GM23338 (cell line): Measurements from ENCODE around the gene SPATA20. TPM values are rescaled to one million over a fixed set of nuclear protein-coding genes. Genes with fewer than 3 reads are reported as not detected.

Experiments used
- ATAC-seq: fragments of 200-7000 bp; cut with Tn5 transposase; 3 replicates; pipeline ENCODE4 v1.9.1; 2020
- DNase-seq: peaks from one replicate; pipeline ENCODE4 v3.0.0-alpha.2; 2015; ENCODE audit warnings: low spot score
- H2AFZ ChIP-seq: fragments of 200-600 bp; sonication (generic); 2 replicates; pipeline ENCODE4 v1.8.0; 2016; ENCODE audit warnings: antibody characterized with exemption, mild to moderate bottlenecking, moderate library complexity
- H3F3A ChIP-seq: fragments of 200-600 bp; sonication (generic); replicated peaks from 2 replicates; pipeline ENCODE4 v1.8.0; 2017; ENCODE audit warnings: antibody characterized with exemption, mixed run types, low read depth
- H3K27ac ChIP-seq: fragments of 200-600 bp; sonication (generic); 2 replicates; pipeline ENCODE4 v1.6.1; 2016; ENCODE audit warnings: low read depth
- H3K27me3 ChIP-seq: fragments of 200-600 bp; sonication (generic); 2 replicates; pipeline ENCODE4 v1.8.0; 2016; ENCODE audit warnings: mild to moderate bottlenecking, mixed run types, moderate library complexity; ENCODE audit not compliant: insufficient read depth
- H3K36me3 ChIP-seq: fragments of 200-600 bp; sonication (generic); 2 replicates; pipeline ENCODE4 v1.8.0; 2016; ENCODE audit warnings: mild to moderate bottlenecking; ENCODE audit not compliant: insufficient read depth
- H3K4me1 ChIP-seq: fragments of 200-600 bp; sonication (generic); 2 replicates; pipeline ENCODE4 v1.8.0; 2016; ENCODE audit warnings: mild to moderate bottlenecking, moderate library complexity; ENCODE audit not compliant: insufficient read depth
- H3K4me2 ChIP-seq: fragments of 200-600 bp; sonication (generic); 2 replicates; pipeline ENCODE4 v1.7.1; 2017; ENCODE audit warnings: mixed run types
- H3K4me3 ChIP-seq: fragments of 200-600 bp; sonication (generic); 2 replicates; pipeline ENCODE4 v1.6.1; 2016; ENCODE audit warnings: mixed run types
- H3K79me2 ChIP-seq: fragments of 200-600 bp; sonication (generic); replicated peaks from 2 replicates; pipeline ENCODE4 v1.8.0; 2017; ENCODE audit warnings: mild to moderate bottlenecking; ENCODE audit not compliant: insufficient read depth
- H3K9me2 ChIP-seq: fragments of 200-600 bp; sonication (generic); 2 replicates; pipeline ENCODE4 v1.8.0; 2017; ENCODE audit not compliant: insufficient read depth
- H4K20me1 ChIP-seq: fragments of 200-600 bp; sonication (generic); replicated peaks from 2 replicates; pipeline ENCODE4 v1.8.0; 2017; ENCODE audit warnings: mild to moderate bottlenecking; ENCODE audit not compliant: insufficient read depth
- H3K27ac Mint-ChIP-seq: 2 replicates; pipeline ENCODE4 v1.8.0; 2020; ENCODE audit warnings: inconsistent platforms, mild to moderate bottlenecking, moderate library complexity, mixed read lengths
- H3K27me3 Mint-ChIP-seq: 3 replicates; pipeline ENCODE4 v1.8.0; 2022; ENCODE audit warnings: low read depth, mild to moderate bottlenecking, moderate library complexity, mixed read lengths, inconsistent platforms; ENCODE audit not compliant: insufficient read depth, poor library complexity
- H3K36me3 Mint-ChIP-seq: 3 replicates; pipeline ENCODE4 v1.8.0; 2021; ENCODE audit warnings: low read depth, mild to moderate bottlenecking, inconsistent platforms, moderate library complexity, mixed read lengths
- H3K4me1 Mint-ChIP-seq: 3 replicates; pipeline ENCODE4 v1.8.0; 2020; ENCODE audit warnings: mild to moderate bottlenecking, inconsistent platforms, mixed read lengths
- H3K4me3 Mint-ChIP-seq: 3 replicates; pipeline ENCODE4 v1.8.0; 2021; ENCODE audit warnings: moderate library complexity, mild to moderate bottlenecking, inconsistent platforms, mixed read lengths
- H3K9me3 Mint-ChIP-seq: 3 replicates; pipeline ENCODE4 v1.8.0; 2020; ENCODE audit warnings: moderate library complexity, mild to moderate bottlenecking, inconsistent platforms, mixed read lengths
- CTCF ChIP-seq, 2 experiments: fragments of 200-600 bp in 1 of 2; sonication (generic) in 1 of 2; conservative IDR thresholded peaks; 2 replicates each; pipeline versions ENCODE4 v1.5.1 to v1.6.1; 2016 to 2017; ENCODE audit warnings: antibody characterized with exemption in 2 of 2, low read depth in 2 of 2, mild to moderate bottlenecking in 2 of 2, moderate library complexity in 1 of 2
- EZH2phosphoT487 ChIP-seq: fragments of 200-600 bp; sonication (generic); IDR thresholded peaks from one replicate; pipeline ENCODE4 v1.8.1; 2018; ENCODE audit warnings: antibody characterized with exemption; ENCODE audit not compliant: unreplicated experiment
- POLR2AphosphoS5 ChIP-seq: IDR thresholded peaks from 2 replicates; pipeline ENCODE4 v1.6.1; 2016; ENCODE audit warnings: antibody characterized with exemption, low read depth
- REST ChIP-seq: IDR thresholded peaks from one replicate; pipeline ENCODE4 v1.6.1; 2018; ENCODE audit warnings: antibody characterized with exemption; ENCODE audit not compliant: unreplicated experiment
- ZNF114 ChIP-seq: fragments of 250-450 bp; sonication (Bioruptor Pico); IDR thresholded peaks from 2 replicates; pipeline ENCODE4 v1.5.0; 2020; ENCODE audit warnings: mild to moderate bottlenecking, moderate library complexity
- ZNF331 ChIP-seq: fragments of 250-450 bp; sonication (Bioruptor Pico); IDR thresholded peaks from 2 replicates; pipeline ENCODE4 v1.5.0; 2020; ENCODE audit warnings: low read depth, mild to moderate bottlenecking, moderate library complexity
- polyA plus RNA-seq: library from polyadenylated mRNA; unstranded; fragments of >200 nt; fragmentation: Nextera tagmentation; extraction: Ambion mirVana; gene quantifications from 2 replicates; pipeline ENCODE4 v1.2.1, GENCODE V29; 2016
- total RNA-seq: library from RNA; depleted of rRNA; stranded (reverse); fragments of >200 nt; shearing (Covaris generic); gene quantifications from 2 replicates; pipeline ENCODE4 v1.2.3, GENCODE V29; 2014

Gene SPATA20
- total and polyA plus RNA-seq, 2 experiments from 2014 or later = 13.8 to 32.7 TPM

GRCh38 chr17:50499270-50499669, 47.7 kb upstream of the SPATA20 start:
- Histone ChIP-seq H3K36me3 (no peaks in the 10 kb centered on the region), H3K4me2 (no peak overlapping the region), H3K79me2 (no peaks in the 10 kb centered on the region), H3K4me3 (no peak overlapping the region), H3K9me2 (no peaks in the 10 kb centered on the region), H3K27ac (no peak overlapping the region), H2AFZ (no peak overlapping the region), H3K27me3 (no peaks in the 10 kb centered on the region), H4K20me1 (no peaks in the 10 kb centered on the region), H3K4me1 (peaks cover 8% of the 10 kb centered on the region; the same call in 1 of the 2 replicates), H3F3A (no peaks in the 10 kb centered on the region)
- TF ChIP-seq ZNF331 (CRISPR knock-in tag) (no peak), EZH2phosphoT487 (no peak), CTCF (conservative IDR thresholded peaks at IDR 0.05; ENCODE audit: low read depth in 2 of 2) (no peak), REST (no peak), POLR2AphosphoS5 (no peak), ZNF114 (CRISPR knock-in tag) (no peak)
- DNase-seq = no peak
- H3K4me1 Mint-ChIP-seq = peaks cover 11% of the 10 kb centered on the region
- no peaks in the 10 kb centered on the region for H3K9me3 Mint-ChIP-seq
- H3K27me3 Mint-ChIP-seq = peaks cover 15% of the 10 kb centered on the region
- no peak overlapping the region for H3K4me3 Mint-ChIP-seq
- ATAC-seq = no peak
- no peaks in the 10 kb centered on the region for H3K36me3 Mint-ChIP-seq
- H3K27ac Mint-ChIP-seq = no peak overlapping the region

GRCh38 chr17:50499721-50500120, 47.3 kb upstream of the SPATA20 start:
- no peaks in the 10 kb centered on the region for H3F3A ChIP-seq
- DNase-seq (no peak), ATAC-seq (no peak)
- peaks cover 8% of the 10 kb centered on the region; the same call in 1 of the 2 replicates for H3K4me1 ChIP-seq
- Mint-ChIP-seq H3K9me3 (no peaks in the 10 kb centered on the region), H3K36me3 (no peaks in the 10 kb centered on the region), H3K4me1 (peaks cover 14% of the 10 kb centered on the region), H3K4me3 (no peak overlapping the region), H3K27ac (no peak overlapping the region), H3K27me3 (peaks cover 13% of the 10 kb centered on the region)
- no peak overlapping the region for H3K4me3 ChIP-seq
- no peaks in the 10 kb centered on the region for H4K20me1 ChIP-seq
- no peak overlapping the region for H3K4me2 ChIP-seq
- H2AFZ ChIP-seq = no peak overlapping the region
- H3K9me2 ChIP-seq = no peaks in the 10 kb centered on the region
- H3K27me3 ChIP-seq = no peaks in the 10 kb centered on the region
- no peak overlapping the region for H3K27ac ChIP-seq
- no peaks in the 10 kb centered on the region for H3K79me2 ChIP-seq
- no peaks in the 10 kb centered on the region for H3K36me3 ChIP-seq
- TF ChIP-seq REST = no peak
